DND-41 (cell line): Measurements from ENCODE around the gene SENP2.

Experiments used
- ATAC-seq: fragments of 200-7000 bp; cut with Tn5 transposase; 3 replicates; pipeline ENCODE4 v1.9.1; 2021; ENCODE audit warnings: low read depth; ENCODE audit not compliant: insufficient read depth
- DNase-seq: peaks from one replicate; pipeline ENCODE4 v3.0.0-alpha.2; 2020
- H2AFZ ChIP-seq: 2 replicates; pipeline ENCODE4 v1.6.0; 2012; ENCODE audit warnings: low read depth, low read length
- H3K27ac ChIP-seq: 2 replicates; pipeline ENCODE4 v1.5.1; 2012; ENCODE audit warnings: low read length, inconsistent platforms
- H3K27me3 ChIP-seq: fragments of 200-600 bp; sonication (generic); 2 replicates; pipeline ENCODE4 v1.6.0; 2012; ENCODE audit warnings: low read length, mild to moderate bottlenecking, inconsistent platforms; ENCODE audit not compliant: insufficient read depth, poor library complexity
- H3K36me3 ChIP-seq: 2 replicates; pipeline ENCODE4 v1.5.1; 2012; ENCODE audit warnings: low read length, inconsistent platforms; ENCODE audit not compliant: insufficient read depth
- H3K4me1 ChIP-seq: 2 replicates; pipeline ENCODE4 v1.5.1; 2012; ENCODE audit warnings: mild to moderate bottlenecking, low read length; ENCODE audit not compliant: insufficient read depth
- H3K4me2 ChIP-seq: 2 replicates; pipeline ENCODE4 v1.6.0; 2012; ENCODE audit warnings: mild to moderate bottlenecking, moderate library complexity, low read length, inconsistent platforms; ENCODE audit not compliant: insufficient read depth
- H3K4me3 ChIP-seq, 2 experiments: fragments of 200-600 bp in 1 of 2; shearing (Covaris generic) in 1 of 2; 2 replicates each; pipeline ENCODE4 v1.5.1; 2012 to 2016; ENCODE audit warnings: inconsistent platforms in 2 of 2, low read length in 2 of 2, mild to moderate bottlenecking in 2 of 2, low read depth in 1 of 2, moderate library complexity in 1 of 2
- H3K79me2 ChIP-seq: 2 replicates; pipeline ENCODE4 v1.6.0; 2012; ENCODE audit warnings: low read length, inconsistent platforms; ENCODE audit not compliant: insufficient read depth
- H3K9ac ChIP-seq: 2 replicates; pipeline ENCODE4 v1.6.0; 2012; ENCODE audit warnings: low read depth, mild to moderate bottlenecking, inconsistent platforms, low read length, moderate library complexity
- H3K9me3 ChIP-seq: 2 replicates; pipeline ENCODE4 v1.5.1; 2012; ENCODE audit warnings: low read length, moderate library complexity, mild to moderate bottlenecking, inconsistent platforms; ENCODE audit not compliant: insufficient read depth, severe bottlenecking
- H4K20me1 ChIP-seq: 2 replicates; pipeline ENCODE4 v1.6.0; 2012; ENCODE audit warnings: low read length; ENCODE audit not compliant: insufficient read depth
- EZH2 ChIP-seq: IDR thresholded peaks from 3 replicates; pipeline ENCODE4 v1.6.1; 2012; ENCODE audit warnings: borderline replicate concordance, low read depth, mild to moderate bottlenecking, moderate library complexity, low read length, inconsistent platforms; ENCODE audit not compliant: severe bottlenecking
- TF ChIP-seq, protein P1 (sequence below): IDR thresholded peaks from 2 replicates; pipeline ENCODE4 v1.5.1; 2012; ENCODE audit warnings: borderline replicate concordance, low read length, moderate library complexity, mild to moderate bottlenecking; ENCODE audit not compliant: poor library complexity, severe bottlenecking; ENCODE audit errors: extremely low read depth

SENP2 gene

DNA sequence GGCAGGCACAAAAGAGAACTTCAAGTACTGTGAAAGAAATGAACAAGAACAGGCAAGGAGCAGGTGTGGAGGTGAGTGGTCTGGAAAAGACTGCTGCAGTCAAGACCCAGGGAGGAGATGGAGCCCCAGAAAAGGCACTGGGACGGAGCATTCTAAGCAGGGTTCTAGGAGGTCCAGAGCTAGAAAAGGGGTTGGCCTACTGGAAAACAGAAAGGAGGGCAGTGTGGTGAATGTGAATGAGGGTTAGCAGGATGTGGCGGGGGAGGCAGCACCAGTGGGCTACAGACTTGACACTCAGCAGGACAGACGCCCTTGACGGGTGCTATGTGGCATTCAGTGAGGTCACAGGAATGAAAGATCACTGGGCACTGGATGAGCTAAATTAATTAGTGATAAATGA, 75.7 kb downstream of the SENP2 start:
- Histone ChIP-seq H4K20me1 (0 out of 2 replicates have a peak, but pooled peaks cover 8% of the 10 kb centered on the region), H2AFZ (no peak overlapping the region), H3K27me3 (peaks cover 22% of the 10 kb centered on the region), H3K9me3 (no peaks in the 10 kb centered on the region), H3K36me3 (no peaks in the 10 kb centered on the region), H3K27ac (no peak overlapping the region), H3K4me3 (no peak overlapping the region), H3K9ac (no peak overlapping the region), H3K4me1 (peaks cover 5% of the 10 kb centered on the region), H3K4me2 (no peak overlapping the region), H3K79me2 (no peaks in the 10 kb centered on the region)
- ATAC-seq (no peak), DNase-seq (no peak)
- TF ChIP-seq, protein P1, sequence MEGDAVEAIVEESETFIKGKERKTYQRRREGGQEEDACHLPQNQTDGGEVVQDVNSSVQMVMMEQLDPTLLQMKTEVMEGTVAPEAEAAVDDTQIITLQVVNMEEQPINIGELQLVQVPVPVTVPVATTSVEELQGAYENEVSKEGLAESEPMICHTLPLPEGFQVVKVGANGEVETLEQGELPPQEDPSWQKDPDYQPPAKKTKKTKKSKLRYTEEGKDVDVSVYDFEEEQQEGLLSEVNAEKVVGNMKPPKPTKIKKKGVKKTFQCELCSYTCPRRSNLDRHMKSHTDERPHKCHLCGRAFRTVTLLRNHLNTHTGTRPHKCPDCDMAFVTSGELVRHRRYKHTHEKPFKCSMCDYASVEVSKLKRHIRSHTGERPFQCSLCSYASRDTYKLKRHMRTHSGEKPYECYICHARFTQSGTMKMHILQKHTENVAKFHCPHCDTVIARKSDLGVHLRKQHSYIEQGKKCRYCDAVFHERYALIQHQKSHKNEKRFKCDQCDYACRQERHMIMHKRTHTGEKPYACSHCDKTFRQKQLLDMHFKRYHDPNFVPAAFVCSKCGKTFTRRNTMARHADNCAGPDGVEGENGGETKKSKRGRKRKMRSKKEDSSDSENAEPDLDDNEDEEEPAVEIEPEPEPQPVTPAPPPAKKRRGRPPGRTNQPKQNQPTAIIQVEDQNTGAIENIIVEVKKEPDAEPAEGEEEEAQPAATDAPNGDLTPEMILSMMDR = no peak
- no peak for TF ChIP-seq EZH2

DNA sequence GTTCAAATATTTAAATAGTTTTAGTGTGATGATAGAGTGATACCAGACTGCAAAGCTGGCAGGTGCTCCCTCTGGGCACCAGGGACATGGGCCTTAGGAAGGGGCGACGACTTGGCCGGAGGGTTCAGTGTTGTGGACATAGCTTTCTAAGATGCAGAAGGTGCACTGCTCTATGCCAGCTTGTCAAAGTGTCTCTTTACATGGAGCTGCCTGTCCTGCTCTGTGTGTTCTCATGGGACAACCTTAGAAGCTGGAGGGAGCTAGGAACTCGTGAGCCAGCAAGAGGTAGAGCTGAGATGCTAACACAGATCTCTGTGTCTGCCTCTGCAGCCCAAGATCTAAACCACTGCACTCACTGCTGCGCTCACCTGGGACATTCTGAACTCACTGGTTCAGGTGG, 77.8 kb downstream of the SENP2 start:
- Histone ChIP-seq H3K4me3 (no peak overlapping the region), H2AFZ (no peak overlapping the region), H3K27ac (no peak overlapping the region), H3K4me1 (peaks cover 5% of the 10 kb centered on the region), H3K27me3 (peaks cover 18% of the 10 kb centered on the region), H3K9me3 (no peaks in the 10 kb centered on the region), H4K20me1 (0 out of 2 replicates have a peak, but pooled peaks cover 8% of the 10 kb centered on the region), H3K79me2 (no peaks in the 10 kb centered on the region), H3K9ac (no peak overlapping the region), H3K4me2 (no peak overlapping the region), H3K36me3 (no peaks in the 10 kb centered on the region)
- no peak for TF ChIP-seq EZH2
- TF ChIP-seq, protein P1 = no peak
- ATAC-seq (no peak), DNase-seq (no peak)

DNA sequence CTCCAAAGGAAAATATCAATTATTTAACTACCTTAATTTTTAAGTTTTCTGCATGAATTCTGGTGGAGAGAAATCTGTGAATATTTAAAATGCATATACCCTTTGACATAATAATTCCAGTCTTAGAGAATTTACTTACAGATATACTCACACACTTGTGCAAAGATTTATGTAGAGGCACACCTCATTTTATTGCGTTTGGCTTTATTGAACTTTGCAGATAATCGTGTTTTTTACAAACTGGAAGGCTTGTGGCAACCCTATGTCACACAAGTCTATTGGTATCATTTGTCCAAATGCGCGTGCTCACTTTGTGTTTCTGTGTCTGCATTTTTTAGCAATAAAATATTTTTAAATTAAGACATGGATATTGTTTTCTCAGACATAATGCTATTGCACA, 81.5 kb downstream of the SENP2 start:
- no peak overlapping the region for H3K4me3 ChIP-seq
- no peaks in the 10 kb centered on the region for H3K4me1 ChIP-seq
- ATAC-seq (no peak), DNase-seq (no peak)
- H2AFZ ChIP-seq = no peak overlapping the region
- TF ChIP-seq EZH2 = no peak
- TF ChIP-seq, protein P1 = no peak
- no peak overlapping the region for H3K4me2 ChIP-seq
- no peak overlapping the region for H3K27ac ChIP-seq
- H4K20me1 ChIP-seq = no peaks in the 10 kb centered on the region
- no peaks in the 10 kb centered on the region for H3K79me2 ChIP-seq
- peaks cover 8% of the 10 kb centered on the region for H3K27me3 ChIP-seq
- no peak overlapping the region for H3K9ac ChIP-seq
- no peaks in the 10 kb centered on the region for H3K9me3 ChIP-seq
- no peaks in the 10 kb centered on the region for H3K36me3 ChIP-seq
